GM19455 (cell line): ENCODE measurements around the gene AGBL4.

ENCODE experiments used
- ATAC-seq: cut with Tn5 transposase; IDR thresholded peaks from one replicate; pipeline ENCODE4 v1.9.1; 2021; ENCODE audit not compliant: unreplicated experiment

The AGBL4 gene

DNA sequence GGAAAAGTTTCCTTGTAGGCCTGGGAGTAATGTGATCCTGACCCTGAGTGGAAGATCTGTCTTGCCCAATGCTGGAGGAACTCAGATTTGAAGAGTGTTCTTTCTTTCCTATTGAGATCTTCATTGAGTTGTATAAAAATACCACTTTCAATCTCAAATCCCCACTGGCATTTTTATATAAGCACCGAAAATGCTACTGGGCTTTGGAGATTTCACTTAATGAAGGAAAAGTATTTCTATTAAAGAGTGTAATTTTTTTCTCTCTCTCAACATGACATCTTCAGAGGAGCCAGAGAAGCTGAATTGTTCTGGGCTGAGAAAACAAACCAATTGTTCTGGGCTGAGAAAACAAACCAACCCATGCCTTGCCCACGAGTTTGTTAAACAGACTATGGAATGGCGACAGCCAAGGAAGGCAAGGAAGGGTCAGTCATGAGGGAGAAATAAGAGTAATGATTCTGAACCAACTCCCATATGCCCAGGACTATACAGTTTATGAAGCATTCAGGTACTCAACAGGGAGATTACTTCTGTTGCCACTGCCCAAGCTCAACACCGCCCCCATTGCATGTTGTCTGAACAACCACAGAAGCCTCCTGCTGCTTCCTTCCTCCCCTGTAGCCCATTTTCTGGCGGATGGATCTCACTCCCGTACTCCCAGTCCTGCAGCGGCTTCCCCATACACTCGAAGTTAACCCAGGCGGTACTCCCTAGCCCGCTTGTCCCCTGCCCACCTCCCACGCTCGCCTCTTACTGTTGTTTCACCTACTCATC, 1350.2 kb downstream of the AGBL4 start:
- ATAC-seq, result no peak

DNA sequence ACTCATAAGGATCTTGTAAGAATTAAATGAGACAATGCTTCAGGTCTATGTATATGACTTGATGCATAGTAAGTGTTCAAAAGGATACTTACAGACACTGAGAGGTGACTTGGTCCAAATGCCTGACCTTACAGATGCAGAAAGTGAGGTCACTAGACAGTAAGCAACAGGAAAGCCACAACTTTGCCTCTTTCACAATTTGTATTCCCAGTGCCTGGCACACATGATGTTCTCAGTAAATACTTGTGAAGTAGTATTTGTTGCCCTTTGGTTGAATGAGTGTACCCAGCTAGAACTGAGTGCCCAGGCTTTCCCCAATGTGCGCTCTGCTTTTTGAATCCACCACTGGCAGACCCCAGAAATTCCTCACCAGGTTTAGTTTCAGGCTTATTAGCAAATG, 1352.2 kb downstream of the AGBL4 start:
- ATAC-seq, result no peak

DNA sequence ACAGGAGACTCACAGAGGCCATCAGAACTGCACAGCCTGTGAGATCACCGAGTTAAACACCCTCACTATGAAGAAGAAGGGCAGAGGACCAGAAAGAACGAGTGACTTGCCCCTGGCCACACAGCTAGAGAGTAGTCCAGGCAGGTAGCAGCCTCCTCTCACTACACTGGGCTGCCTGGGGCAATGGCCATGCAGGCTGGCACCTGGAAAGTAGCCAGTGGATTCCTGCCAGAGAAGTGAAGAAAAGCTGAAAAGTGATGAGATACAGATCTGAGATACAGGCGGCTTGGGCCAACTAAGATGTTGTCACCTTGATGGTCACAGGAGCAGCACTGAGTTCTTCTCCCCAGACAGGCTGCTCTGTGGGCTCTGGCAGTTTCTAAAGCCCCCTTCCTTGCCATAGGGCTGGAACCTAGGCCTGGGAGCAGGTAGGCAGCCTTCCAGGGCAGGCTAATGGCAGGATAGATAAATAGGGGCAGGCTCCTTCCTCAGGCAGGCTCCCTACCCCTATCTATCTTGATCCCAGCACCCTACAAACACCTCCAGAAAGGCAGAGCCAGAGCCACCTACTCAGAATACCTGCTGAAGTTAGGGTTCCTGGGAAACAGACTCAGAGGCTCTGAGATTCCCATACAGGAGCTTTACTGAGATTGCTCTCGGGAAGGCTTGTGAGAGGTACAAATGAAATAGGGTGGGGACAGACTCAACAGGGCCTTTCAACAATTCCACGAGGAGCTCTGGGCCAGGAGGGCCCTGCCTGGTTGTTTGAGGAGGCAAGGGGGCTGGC, 1353.3 kb downstream of the AGBL4 start:
- no peak for ATAC-seq

DNA sequence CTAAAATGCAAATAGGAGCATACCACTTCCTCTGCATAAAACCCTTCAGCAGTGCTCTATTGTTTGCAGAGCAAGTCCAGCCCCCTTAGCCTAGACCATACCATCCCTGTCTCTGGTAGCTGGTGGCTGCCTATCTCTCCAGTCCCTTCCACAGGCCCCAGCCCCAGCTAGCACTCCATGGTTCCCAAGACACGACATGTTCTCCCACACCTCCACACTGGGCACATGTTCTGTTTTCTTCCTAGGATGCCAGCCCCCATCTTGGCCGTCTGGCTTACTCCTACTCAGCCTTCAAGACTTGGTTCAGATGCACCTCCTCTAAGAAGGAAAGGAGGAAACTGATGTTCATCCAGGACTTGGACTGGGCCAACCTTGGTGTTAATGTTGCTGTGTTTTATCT, 1355.4 kb downstream of the AGBL4 start:
- no peak for ATAC-seq

DNA sequence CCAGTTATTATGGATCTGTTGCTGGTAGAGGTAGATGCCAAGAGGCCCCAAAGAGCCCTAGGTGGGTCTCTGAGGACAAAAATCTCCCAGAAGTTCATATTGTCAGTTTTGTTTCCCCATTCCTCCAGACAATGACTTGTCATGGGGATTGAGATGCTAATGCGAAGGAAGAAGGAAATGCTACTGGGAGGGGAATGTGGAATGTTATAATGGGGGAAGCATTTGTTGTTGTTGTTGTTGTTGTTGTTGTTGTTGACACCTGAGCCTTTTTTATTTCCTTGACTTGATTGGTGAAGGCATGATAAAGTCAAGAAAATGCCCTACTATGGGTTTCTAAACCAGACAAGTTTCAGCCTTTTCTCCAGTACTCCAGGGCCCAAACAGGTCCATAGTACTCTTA, 1356.0 kb downstream of the AGBL4 start:
- ATAC-seq, result no peak

DNA sequence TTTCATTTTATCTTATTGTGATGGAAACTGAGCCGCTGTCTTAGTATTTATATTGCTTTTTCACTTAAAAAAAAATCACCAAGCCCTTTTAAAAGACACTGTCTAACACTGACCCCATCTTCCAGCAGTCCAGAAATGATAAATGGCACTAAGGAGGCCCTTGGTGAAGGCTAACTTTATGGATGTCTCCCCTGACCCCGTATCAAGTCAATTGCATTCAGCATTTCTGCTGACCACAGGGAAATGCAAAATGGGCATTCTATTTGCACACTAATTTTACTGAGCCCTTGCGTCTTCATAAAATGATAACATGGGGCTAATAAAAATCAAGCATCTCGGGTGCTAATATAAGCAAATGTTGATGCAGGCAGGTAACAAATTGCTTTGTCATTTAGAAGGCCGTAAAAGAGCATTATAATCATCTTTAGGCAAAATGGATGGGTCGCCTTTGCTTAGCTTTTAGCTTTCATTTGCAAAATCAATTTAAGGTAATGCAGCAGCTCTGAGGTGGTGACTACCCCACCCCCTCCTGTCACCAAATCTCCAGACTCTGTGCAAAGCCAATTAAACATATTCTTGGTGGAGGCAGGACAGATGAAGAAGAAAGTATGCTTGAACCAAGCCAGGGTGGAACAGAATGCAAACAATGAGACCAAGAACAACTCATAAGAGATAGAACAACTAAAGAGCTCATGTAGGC, 1357.9 kb downstream of the AGBL4 start:
- no peak for ATAC-seq

DNA sequence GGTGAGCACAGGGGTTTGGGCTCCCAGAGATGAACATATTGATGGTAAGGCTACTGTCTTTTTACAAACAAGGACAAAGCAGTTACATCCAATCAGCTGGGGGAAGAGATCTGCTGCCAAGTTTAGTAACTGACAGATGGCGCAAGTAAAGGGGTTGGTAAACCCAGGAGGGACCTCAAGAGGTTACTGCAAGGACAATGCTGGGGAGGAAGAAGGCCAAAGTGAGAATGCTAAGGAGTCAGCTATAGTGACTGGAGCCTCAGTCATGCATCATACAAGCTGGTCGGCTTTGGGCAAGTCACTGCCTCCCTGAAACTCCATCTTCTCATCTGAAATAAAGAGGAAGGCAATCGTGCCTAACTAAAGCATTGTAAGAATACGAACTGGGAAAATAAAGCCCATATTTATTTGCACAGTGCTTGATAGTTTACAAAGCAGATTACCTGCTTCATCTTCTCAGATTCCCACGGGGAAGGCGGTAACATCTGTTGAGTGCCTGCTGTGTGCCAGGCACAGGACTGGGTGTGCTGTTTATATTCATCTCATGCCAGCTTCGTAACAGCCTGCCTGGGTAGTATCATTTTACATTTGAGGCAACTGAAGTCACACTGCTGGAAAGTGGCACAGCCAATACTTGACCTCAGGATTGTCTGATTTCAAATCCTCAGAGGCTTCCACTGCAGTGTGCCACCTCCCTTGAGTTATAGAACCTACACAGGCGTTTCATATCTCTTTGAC, 1361.9 kb downstream of the AGBL4 start:
- no peak for ATAC-seq

DNA sequence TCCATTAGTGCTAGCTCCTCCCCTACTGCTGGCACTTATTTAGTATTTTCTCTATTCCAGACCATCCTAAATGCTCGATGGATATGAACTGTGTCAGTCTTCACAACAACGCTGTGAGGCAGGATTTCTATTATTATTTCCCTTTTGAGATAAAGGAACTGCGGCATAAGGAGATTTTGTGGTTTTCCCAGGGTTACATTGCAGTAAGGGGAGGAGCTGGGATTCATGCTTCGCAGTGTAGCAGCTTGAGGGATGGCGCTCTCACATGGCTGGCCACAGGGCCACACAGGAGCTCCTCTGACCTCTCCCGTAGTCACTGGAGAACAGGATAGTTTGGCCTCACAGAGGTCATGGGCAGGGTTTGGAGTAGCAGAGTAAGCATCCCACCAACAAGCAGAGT, 1364.0 kb downstream of the AGBL4 start:
- no peak for ATAC-seq

DNA sequence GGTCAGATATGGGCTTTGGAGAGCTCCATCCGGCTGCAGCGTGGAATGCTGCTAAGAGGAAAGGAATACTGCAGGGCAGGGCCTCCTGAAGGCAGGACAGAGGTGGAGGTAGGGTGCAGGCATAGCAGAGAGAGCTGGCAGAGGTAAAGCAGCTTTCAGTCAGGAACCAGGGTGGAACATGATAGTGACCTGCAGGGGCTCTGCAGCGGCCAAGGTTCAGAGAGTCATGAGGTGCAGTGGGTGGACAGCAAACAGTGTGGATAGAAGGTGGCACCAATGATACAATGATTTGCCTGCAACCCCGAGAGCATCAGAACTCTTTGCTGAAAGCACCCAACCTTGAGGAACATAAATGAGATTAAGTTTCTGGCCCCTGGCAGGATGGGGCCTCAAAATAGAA, 1366.3 kb downstream of the AGBL4 start:
- ATAC-seq, result no peak

DNA sequence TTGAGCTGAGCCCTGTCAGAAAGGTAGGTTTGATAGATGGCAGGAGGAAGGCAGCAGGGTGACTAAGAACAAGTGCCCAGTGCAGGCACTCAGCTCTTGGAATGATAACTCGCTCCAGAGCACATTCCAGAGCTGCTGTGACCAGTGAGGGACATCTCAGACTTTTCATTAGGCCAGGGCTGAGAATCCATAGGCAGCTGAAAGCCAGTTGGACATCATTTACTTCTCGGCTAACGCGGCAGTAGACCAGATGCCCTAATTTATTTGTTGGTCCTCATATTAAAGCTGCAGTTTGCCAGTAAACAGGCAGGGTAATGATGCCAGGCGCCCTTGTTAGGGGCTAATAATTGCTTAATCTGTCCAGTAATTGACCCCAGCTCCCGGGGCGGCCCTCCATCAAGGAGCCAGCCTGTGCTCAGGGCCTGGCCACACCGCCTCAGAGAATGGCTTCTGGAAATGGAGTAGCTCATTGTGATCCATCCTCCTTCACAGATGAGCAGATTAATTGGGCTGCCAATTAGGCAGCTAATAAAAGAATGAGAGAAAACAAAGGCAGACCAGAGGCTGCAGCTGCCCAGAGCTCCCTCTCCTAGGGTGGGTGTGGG, 1369.0 kb downstream of the AGBL4 start:
- ATAC-seq, result no peak

DNA sequence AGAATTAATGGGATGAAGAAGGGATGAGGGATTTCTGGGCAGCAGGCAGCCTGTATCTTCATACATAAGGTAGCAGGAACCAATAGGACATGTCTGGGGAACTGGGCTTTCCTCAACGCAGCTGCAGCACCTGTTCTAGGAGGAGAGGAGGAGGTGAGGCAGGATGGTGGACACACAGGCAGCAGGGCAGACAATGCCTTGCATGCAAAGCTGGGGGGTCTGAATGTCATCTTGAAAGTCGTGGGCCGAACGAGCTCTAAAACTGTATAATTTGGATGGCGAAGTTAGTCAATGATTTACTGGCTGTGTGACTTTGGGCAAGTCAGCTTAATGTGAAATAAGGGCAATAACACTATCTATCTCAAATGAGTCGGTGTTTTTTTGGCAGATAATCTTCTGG, 1371.4 kb downstream of the AGBL4 start:
- ATAC-seq, result no peak

DNA sequence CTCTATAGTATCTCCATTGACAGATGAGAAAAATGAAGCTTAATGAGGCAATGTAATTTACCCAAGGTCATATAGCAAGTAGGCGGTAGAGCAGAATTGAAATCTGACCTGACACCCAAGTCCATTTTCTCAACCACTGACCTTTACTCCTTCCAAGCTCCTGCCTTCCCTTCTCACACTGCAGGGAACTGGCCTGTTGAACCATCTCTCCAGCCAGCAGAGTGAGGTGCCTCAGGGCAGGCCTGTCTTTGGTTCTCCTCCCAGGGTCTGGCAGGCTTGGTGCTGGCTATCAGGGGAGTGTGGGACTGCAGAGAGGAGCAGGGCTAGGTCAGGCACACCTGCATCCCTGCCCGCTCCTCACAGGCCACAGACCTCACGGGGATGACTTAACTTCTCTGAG, 1373.9 kb downstream of the AGBL4 start:
- ATAC-seq, result no peak

DNA sequence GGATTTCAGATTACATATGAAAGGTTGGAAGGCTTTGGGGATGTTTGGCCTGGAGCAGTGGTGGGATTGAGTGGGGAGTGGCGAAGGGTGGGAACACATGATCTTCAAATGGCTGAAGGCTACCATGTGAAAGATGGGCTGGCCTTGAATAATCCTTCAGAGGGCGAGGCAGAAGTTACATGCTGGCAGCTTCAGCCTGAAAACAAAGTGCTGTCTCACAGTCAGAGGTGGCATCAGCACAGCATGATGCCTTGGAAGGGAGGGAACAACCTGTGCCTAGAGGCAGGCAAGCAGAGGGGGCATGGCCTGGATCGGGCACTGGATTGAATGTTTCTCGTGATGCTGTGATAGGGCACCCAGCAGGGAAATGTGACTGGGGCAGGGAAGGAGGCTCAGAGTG, 1377.9 kb downstream of the AGBL4 start:
- no peak for ATAC-seq

DNA sequence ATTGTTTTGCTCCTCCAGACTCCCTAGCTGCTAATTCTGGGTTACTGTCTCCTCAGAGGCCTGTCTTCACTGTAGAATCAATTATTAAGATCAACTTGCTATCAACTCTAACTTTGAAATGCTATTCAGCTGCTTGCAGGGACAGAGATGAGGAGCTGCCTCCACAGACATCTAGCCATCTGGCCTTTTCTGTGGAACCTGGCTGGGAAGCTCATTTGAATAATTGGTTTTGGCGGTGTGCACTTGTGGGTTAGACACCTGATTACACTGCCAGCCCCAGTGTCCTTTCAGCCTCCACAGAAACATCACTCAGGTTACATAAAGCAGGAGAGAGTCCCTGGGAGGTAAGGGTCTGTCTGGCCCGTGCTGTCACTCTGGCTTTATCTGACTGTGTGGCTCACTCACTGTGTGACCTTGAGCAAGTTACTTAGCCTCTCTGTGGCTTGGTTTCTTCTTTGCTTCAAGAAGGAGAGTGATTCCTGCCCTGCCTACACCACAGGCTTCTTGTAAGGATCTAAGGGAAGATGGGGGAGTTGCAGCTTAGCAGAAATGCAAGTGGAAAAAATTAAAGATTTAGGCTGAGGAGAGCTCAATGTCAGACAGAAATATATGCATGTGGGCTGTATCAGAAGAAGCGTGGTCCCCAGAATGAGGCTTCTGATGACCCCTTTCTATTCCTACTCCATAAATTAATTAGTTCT, 1378.7 kb downstream of the AGBL4 start:
- ATAC-seq, result no peak

DNA sequence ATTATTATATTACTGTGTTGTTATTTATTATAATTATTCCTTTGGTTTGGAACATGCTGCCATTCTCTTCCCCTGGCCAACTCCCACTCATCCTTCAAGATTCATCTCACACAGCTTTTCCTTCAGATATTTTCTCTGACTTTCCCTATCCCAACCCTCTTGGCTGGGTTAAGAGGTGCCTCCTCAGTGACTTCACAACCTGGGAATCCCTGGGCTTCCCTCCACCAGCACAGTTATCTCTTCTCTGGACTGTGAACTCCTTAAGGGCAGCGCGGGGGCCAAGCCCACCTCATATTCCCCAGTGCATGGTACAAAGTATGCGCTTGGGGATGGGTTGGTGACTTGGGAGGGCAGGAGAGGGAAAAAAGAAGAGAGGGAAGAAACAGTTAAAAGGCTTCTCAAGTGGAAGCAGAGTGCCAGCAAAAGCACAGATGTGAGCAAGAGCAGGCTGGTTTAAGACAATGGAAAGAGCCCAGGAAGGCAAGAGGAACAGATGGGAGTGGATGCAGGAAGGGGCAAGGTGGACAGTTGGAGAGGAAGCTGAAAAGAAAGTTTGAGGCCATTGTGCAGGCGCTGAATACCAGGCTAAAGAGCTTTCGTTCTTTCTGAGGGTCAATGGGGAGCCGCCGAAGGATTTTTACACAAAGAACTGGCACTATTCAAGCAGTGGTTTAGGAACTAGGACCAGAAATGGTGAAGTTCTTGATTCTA, 1379.4 kb downstream of the AGBL4 start:
- ATAC-seq, result no peak

DNA sequence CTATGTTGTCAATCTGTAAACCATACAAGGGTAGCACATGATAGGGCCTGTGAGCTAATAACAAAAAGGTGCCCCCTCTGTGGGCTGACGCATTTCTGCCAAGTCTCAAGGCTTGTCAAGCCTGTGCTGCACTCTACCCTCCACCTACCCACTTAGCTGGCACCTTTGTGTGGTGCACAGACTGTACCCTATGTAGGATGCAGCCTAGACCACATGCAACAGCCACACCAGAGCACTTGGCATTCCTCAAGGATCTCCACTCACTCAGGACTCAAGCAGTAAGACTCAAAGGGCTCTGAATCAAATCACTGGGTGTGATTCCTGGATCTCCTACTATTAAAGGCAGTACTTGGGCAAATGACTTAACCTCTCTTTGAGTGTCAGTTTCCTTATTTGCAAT, 1380.6 kb downstream of the AGBL4 start:
- no peak for ATAC-seq

DNA sequence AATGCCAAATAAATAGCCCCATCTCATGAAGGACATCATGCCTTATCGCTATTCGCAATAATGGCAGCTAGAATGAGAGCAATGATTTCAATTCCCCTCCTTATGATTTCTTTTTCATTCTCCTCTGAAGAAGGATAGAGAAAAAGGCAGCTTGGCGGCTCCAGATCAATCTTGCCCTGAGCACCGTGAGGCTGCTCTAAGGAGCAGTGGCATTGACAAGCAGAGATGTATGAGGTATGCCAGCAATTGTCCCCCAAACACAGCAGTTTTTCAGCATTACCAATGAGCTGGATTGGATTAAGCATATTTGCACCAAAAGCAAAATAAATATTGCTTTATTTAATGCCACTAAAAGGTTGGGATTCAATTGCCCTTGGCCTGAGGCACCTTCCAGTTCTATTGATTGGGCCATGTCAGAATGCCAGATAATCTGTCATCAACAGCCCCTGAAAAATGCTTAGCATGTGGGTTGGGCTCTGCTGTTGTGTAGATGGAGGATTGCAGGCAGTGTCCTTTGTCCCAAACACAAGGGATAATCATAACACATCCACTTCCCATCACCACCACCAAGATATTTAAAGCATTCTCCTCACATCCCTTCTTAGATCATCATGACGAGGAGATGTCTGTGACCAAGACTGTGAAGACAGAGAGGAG, 1382.8 kb downstream of the AGBL4 start:
- no peak for ATAC-seq

DNA sequence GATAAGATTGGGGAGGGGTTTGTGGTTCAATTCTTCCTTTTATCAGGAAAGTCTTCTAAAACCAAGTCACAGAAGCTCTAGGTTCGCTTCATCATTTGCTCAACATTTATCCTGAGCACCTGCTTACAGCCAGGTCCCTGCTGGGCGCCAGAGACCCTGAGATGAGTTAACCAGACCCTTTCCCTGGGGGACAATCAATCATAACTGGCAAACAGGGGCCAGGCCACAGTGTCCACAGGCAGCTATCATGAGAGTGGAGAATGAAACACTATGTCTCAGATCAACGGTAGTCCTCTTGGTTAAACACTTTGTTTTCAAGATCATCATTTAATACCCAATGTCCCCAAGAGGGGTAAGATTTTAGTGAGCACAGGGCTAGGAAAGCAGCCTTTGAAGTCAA, 1393.9 kb downstream of the AGBL4 start:
- no peak for ATAC-seq

DNA sequence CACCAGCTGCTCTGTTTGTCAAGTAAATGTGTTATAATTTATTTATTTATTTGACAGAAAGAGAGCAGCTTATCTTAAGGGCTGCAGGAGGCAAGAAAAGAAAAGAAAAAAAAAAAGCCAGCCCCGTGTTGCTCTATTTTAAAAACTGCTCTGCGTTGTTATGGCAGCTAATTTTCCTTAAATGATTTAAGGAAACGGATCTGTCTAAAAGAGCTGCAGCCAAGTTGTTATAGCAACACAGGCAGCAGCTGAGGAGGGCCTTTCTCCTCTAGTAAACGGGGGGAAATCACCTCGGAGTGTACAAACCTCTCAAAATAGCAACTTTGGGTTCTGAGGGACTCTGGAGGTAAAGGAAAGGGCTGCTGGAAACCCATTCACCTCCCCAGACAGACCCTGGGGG, 1396.3 kb downstream of the AGBL4 start:
- ATAC-seq, result no peak
